Measurements from ENCODE around the gene SDK1.

DNA sequence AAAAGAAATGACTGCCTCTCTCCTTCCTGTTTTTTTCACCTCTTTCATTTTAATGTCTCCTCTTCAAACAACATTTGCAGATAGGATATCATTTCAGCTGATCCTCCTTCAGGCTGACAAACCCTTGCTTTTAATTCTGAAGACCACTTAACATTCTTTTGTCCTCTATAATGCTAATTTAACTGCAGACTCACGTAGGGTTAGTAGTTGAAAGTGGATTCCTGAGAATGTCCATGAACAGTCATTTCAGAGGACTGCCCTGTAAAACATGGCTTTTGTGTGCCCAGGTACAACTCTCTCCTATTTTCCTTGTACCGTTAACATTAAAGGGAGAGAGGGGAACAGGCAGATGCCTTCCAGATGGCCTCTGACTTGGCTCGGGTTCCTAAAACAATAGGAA is 524.4 kb downstream of the SDK1 start:
- TF ChIP-seq, protein P1, sequence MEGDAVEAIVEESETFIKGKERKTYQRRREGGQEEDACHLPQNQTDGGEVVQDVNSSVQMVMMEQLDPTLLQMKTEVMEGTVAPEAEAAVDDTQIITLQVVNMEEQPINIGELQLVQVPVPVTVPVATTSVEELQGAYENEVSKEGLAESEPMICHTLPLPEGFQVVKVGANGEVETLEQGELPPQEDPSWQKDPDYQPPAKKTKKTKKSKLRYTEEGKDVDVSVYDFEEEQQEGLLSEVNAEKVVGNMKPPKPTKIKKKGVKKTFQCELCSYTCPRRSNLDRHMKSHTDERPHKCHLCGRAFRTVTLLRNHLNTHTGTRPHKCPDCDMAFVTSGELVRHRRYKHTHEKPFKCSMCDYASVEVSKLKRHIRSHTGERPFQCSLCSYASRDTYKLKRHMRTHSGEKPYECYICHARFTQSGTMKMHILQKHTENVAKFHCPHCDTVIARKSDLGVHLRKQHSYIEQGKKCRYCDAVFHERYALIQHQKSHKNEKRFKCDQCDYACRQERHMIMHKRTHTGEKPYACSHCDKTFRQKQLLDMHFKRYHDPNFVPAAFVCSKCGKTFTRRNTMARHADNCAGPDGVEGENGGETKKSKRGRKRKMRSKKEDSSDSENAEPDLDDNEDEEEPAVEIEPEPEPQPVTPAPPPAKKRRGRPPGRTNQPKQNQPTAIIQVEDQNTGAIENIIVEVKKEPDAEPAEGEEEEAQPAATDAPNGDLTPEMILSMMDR (IDR thresholded peaks at IDR 0.05), result no peak
- TF ChIP-seq POLR2A (IDR thresholded peaks at IDR 0.05), result no peak

Measured in vagina (tissue), 2 donors.